ENCODE measurements around the gene CYTH2. TPM values are rescaled to one million over a fixed set of nuclear protein-coding genes. Genes with fewer than 3 reads are reported as not detected.
A peak's percentile ranks its signal among the peaks of the same experiment; 100 is the strongest.

Gene CYTH2
- total RNA-seq, 1 experiment from 2014 or later, result 72.6 TPM

DNA sequence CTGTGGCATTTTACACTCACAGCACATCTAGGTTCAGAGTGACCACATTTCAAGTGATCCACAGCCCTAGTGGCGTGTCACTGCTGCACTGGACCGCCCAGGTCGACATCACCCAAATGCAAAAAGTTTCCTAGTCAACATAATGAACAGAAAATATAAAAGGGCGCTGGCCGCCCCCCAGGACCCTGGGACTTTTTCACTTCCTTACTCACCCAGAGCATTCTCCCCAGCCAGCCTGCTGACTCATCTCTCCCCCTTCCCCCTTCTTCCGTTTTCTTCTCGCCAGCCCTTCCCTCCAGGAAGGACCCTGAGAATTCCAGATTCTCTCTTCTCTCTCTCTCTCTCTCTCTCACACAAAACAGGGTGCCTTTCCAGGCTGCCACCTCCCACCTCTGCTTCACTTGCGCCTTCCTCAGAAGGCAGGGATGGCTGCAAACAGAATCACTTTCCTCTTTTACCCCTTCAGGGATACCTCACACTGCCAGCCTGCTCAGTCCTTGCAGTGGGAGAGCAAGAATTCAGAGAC lies 44.4 kb upstream of the CYTH2 start:
- no peak for TF ChIP-seq NR2C2 (CRISPR knock-in tag; IDR thresholded peaks at IDR 0.05)
- no peak for TF ChIP-seq GTF2I (CRISPR knock-in tag; conservative IDR thresholded peaks at IDR 0.05)
- peak; percentile 91 for TF ChIP-seq NFE2L1 (CRISPR knock-in tag; IDR thresholded peaks at IDR 0.05)
- TF ChIP-seq MLX (CRISPR knock-in tag; IDR thresholded peaks at IDR 0.05), result no peak
- no peaks in the 10 kb centered on the region for H3K27me3 Mint-ChIP-seq (ENCODE audit: low read depth)
- peaks cover 35% of the 10 kb centered on the region for H3K36me3 Mint-ChIP-seq
- peak overlapping the region; percentile 98 for H3K27ac Mint-ChIP-seq
- CTCF ChIA-PET, result interaction anchor here (0.7 to 2.0 kb wide), 2 partner anchors 34 to 1000 kb away, joined by 3 to 11 read pairs; partner anchors contain the start of genes GFY and KDELR1
- H3K4me3 Mint-ChIP-seq, result no peak overlapping the region
- peaks cover 6% of the 10 kb centered on the region for H3K4me1 Mint-ChIP-seq
- POLR2A ChIA-PET, result no interaction called here
- no peak for DNase-seq (ENCODE audit: low spot score)
- peak; percentile 34; the same call in 1 of the 2 replicates for ATAC-seq
- H3K9me3 Mint-ChIP-seq, result no peaks in the 10 kb centered on the region

DNA sequence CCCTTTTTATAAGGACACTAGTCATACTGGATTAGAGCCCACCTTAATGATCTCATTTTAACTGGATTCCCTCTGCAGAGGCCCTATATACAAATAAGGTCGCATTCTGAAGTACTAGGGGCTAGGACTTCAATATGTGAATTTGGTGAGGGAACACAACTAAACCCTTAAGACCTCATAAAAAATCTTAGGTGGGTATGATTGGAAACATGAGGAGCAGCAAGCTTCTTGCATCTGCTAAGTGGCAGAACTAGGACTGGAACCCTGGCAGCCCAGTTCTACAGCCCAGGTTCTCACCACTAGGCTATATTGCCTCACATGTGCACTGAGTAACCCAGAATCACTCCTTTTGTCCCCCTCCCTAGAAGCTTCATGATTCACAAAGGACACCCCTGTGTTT lies 40.5 kb upstream of the CYTH2 start:
- ChIA-PET CTCF (interaction anchor here (1.6 kb wide), 1 partner anchor 38 kb away, joined by 4 read pairs; no protein-coding TSS in a partner anchor), POLR2A (no interaction called here)
- Mint-ChIP-seq H3K27me3 (ENCODE audit: low read depth) (no peaks in the 10 kb centered on the region), H3K36me3 (peaks cover 37% of the 10 kb centered on the region), H3K27ac (no peak overlapping the region; the same call in 1 of the 2 replicates), H3K9me3 (peaks cover 4% of the 10 kb centered on the region; the same call in 1 of the 2 replicates), H3K4me3 (no peak overlapping the region), H3K4me1 (peaks cover 6% of the 10 kb centered on the region)
- no peak for DNase-seq (ENCODE audit: low spot score)
- no peak for ATAC-seq
- TF ChIP-seq SMAD3 (CRISPR knock-in tag; IDR thresholded peaks at IDR 0.05; ENCODE audit: borderline replicate concordance) (no peak), GRHL2 (CRISPR knock-in tag; IDR thresholded peaks at IDR 0.05; ENCODE audit: insufficient replicate concordance, severe bottlenecking) (no peak), NR2C2 (CRISPR knock-in tag; IDR thresholded peaks at IDR 0.05) (no peak), AR (CRISPR knock-in tag; IDR thresholded peaks at IDR 0.05) (no peak), NR1H2 (CRISPR knock-in tag; IDR thresholded peaks at IDR 0.05) (no peak), USF2 (CRISPR knock-in tag; IDR thresholded peaks at IDR 0.05) (no peak), ZNF121 (CRISPR knock-in tag; IDR thresholded peaks at IDR 0.05) (no peak), TP53 (CRISPR knock-in tag; IDR thresholded peaks at IDR 0.05) (no peak), IRF1 (CRISPR knock-in tag; IDR thresholded peaks at IDR 0.05) (no peak), E2F4 (CRISPR knock-in tag; IDR thresholded peaks at IDR 0.05; ENCODE audit: borderline replicate concordance, low read depth) (no peak), ZSCAN18 (CRISPR knock-in tag; IDR thresholded peaks at IDR 0.05) (no peak), ZNF423 (CRISPR knock-in tag; IDR thresholded peaks at IDR 0.05) (no peak)
- TF ChIP-seq, protein P1, sequence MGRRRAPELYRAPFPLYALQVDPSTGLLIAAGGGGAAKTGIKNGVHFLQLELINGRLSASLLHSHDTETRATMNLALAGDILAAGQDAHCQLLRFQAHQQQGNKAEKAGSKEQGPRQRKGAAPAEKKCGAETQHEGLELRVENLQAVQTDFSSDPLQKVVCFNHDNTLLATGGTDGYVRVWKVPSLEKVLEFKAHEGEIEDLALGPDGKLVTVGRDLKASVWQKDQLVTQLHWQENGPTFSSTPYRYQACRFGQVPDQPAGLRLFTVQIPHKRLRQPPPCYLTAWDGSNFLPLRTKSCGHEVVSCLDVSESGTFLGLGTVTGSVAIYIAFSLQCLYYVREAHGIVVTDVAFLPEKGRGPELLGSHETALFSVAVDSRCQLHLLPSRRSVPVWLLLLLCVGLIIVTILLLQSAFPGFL (CRISPR knock-in tag; IDR thresholded peaks at IDR 0.05; ENCODE audit: borderline replicate concordance), result no peak

Data from WTC11 (cell line).